Stimulated activated CD8-positive, alpha-beta memory T cell treated with anti-CD3 and anti-CD28 coated beads, Interleukin-7, amount 100 ng/mL, for 24 hours (primary cell): ENCODE measurements around the gene HOXA3.

Experiments
- DNase-seq: peaks from one replicate; pipeline ENCODE4 v3.0.0-alpha.2; 2020; ENCODE audit warnings: low read depth

The HOXA3 gene

DNA sequence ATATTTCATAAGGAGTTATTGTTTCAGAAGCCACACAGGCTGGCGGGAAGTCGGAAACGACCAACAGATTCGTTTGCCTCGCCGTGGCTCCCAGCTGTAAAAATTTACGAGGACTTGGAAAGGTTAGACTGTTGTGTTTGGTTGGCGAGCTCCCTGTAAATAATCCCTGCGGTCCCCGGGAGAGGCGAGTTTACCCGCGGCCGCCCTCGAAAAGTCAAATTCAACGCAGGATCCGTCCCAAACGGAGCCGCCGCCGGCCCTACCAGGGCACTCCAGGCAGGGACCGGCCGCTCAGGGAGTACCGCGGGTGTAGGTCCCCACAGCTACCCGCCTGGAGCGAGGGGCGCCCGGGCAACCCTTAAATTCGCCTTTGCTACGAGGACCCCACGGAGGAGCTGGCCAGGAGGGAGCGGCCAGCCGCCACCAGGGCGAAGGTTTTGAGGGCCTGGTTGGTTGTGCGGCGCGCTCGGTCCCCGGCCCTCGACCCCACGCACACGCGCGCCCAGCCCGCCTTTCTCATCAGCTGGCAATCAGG lies 13.7 kb upstream of the HOXA3 start:
- no peak for DNase-seq

- no peak for DNase-seq
These were observed 13.0 kb upstream of the HOXA3 start, which contains the start of gene HOXA9 for GRCh38 chr7:27165089-27165995. Gene HOXA9 (minus strand): TSS chr7:27165537. CDS start chr7:27165457, 80 bp downstream.

GRCh38 chr7:27164367-27165088 lies 12.1 kb upstream of the HOXA3 start:
- no peak for DNase-seq

GRCh38 chr7:27164045-27164366 lies 11.6 kb upstream of the HOXA3 start:
- DNase-seq = no peak

DNA sequence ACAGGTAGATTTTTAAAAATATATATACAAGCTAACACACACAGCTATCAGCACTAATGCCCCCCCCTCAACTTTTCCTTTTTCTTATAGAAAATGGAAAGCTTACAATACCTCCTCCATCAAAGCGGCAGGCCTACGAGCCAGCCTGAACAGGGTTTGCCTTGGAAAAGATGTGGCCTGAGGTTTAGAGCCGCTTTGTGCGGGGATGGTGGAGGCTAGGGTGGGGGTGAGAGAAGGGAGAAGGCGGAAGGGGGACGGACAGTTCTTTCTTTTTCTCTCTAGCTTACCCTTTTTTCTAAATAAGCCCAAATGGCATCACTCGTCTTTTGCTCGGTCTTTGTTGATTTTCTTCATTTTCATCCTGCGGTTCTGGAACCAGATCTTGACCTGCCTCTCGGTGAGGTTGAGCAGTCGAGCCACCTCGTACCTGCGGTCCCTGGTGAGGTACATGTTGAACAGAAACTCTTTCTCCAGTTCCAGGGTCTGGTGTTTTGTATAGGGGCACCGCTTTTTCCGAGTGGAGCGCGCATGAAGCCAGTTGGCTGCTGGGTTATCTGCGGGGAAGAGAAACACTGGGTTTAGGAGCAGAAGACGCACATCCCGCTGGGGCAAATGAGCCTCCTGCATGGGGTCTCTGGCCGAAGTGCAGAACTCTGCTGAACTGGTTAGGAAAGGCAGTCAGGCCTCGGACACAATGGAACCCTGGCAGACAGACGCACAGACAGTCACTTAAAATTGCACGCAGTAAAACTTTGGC lies 11.1 kb upstream of the HOXA3 start:
- no peak for DNase-seq

GRCh38 chr7:27162561-27163287 lies 10.3 kb upstream of the HOXA3 start:
- no peak for DNase-seq

- DNase-seq = no peak
These were observed 9.6 kb upstream of the HOXA3 start for GRCh38 chr7:27161721-27162560.

DNA sequence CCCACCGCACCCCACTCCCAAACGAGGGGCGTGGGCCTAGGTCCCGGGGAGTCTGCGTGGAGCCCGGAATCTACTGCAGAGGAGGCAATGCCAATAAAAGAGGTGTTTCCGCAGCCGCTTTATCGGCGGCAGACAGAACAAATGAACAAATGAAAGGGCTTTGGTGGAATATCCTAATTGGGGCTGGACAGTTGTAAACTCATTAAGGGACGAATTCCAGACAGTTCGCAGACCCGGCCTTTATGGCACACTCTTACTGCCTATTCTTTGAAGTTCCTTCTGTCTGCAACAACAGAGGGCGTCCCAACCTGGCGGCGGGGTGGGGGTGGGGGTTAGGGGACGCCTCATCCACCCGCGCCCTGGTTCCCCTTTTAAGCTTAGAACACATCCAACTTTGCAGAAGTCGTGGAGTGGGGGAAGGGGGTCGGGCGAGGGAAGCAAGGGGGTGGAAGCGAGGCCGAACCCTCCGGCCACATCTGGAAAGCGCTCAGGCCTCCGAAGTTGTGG lies 8.9 kb upstream of the HOXA3 start:
- DNase-seq = no peak

DNA sequence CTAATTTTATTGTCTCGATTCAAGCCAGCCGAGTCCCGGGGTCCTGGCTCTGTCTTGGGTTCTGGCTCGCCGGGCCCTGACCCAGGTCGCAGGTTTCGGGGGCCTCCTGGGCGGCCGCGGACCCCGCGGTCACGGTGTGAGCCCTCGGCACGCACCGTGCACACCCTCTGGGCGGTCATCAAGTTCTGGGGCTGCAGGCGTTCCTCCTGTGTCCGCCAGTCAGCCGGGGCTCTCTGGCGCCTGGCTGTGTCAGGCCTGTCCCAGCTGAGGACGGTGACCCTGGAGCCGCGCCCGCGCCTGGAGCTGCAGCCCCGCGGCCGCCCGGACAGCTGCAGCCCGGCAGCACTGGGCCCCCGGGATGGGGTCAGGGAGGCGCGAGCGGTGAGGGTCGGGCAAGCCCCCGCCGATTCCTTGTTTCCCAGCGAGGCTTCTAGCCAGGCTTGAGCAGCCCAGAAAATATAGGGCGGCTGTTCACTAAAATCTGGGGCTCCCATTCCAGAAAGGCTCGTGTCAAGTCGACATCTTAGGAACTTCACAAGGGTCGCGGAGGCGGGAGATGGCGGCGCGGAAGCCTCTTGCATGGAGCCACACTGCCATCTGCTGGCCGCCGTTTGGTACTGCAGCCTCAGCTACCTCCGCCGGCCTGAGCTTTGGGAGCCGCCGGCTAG lies 8.3 kb upstream of the HOXA3 start:
- DNase-seq = peak; percentile 82

DNA sequence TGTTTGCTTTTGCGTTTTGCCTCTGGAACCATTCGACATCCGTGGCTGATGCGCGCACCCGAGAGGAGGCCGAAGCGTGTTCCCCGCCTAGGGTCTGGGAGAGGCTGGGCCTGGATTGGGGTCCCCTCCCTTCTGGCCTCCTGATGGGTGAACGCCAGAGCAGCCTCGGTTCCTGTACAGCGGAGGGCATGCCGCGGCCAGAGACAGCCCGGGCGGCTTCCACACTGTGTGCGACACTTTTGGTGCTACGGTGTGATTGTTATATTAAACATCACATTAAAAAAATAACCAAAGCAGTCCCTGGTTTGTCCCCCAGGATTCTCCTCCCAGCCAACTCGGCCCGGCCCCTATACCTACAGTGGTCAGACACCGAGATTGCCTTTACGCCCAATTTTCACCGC lies 7.8 kb upstream of the HOXA3 start:
- no peak for DNase-seq

DNA sequence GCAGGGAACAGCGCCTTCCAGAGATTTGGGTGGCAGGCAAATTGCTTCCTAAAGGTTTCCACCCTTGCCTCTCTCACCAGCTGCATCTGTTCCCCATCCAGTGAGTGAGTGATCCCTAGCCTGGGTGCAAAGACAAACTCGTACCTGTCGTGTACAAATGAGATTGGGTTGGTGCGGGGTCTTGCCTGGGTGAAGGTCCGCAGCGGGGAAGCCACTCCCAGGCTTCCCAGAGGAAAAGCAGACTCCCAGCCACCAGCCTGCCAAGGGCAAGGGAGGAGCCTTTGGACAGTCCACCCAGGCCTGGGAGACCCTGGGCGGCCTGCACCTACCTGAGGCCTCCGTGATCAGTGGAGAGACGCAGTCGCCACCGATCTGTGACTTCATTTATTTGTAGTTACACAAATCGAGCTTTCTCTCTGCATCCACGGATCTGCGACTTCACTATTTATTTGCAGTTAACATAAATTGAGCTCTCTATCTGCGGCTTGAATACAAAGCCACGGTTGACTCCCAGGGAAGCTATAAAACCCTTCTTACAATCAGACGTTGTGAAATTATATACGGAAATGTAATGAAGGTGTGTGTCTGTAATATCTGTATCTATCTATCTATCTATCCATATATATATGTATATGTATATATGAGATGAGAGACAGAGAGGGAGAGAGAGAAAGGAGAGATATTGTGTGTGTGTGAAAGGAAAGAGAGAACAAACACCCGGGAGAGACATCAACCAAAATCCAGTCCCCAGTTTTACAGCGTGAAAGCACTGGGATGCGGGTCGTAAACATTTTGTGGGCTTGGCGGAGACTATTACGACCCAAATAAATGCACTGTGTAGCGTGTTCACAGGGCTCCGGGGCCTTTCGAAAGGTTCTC lies 7.1 kb upstream of the HOXA3 start:
- no peak for DNase-seq

GRCh38 chr7:27158436-27159265 lies 6.3 kb upstream of the HOXA3 start:
- no peak for DNase-seq

DNA sequence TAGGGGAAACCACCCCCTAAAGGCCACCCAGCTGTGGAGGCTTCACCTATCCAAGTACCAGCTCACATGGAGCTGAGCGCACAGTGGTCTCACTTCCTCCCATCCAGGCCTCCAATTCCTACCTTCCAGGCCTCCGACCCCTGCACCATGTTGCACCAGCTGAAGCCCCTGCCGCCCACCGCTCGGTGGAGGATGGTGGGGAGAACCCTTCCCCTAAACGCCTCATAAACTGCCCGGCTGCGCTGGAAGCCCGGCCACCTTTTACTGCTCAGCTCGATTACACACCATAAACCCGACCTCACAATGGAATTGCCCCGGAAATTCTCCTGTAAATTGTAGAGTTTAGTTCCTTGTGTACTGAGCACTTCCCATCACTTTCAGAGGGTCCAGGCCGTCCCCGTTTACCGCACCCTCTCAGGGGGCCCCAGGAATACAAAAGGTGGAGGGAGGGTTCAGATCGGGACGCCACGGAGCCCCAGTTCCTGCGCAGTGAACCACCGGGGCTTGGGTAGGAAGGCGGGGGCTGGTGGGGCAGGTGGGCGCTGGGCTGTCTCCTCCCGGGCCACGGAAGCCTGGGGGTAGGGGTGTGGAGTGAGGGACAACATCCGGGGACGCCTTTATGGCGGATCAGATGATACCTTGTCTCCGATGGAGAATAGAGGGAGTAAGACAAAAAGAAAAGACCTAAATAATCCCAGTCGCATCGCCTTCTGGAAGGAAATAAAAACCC lies 5.5 kb upstream of the HOXA3 start:
- no peak for DNase-seq

- no peak for DNase-seq
These were observed 4.7 kb upstream of the HOXA3 start for GRCh38 chr7:27156916-27157701.

- no peak for DNase-seq
These were observed 4.1 kb upstream of the HOXA3 start, which contains the start of gene HOXA7 for GRCh38 chr7:27156508-27156898. Gene HOXA7 (minus strand): TSS chr7:27156675. CDS start chr7:27156545, 130 bp downstream.

- DNase-seq = no peak
These were observed 3.6 kb upstream of the HOXA3 start for GRCh38 chr7:27155816-27156507.
